Ishikawa (cell line): ENCODE data around the gene PVRIG.

ENCODE experiments used
- CEBPB ChIP-seq: IDR thresholded peaks from 2 replicates; pipeline ENCODE4 v1.6.1; 2012
- CREB1 ChIP-seq: IDR thresholded peaks from 2 replicates; pipeline ENCODE4 v1.6.1; 2012; ENCODE audit warnings: low read depth
- EGR1 ChIP-seq: IDR thresholded peaks from 2 replicates; pipeline ENCODE4 v1.6.1; 2012
- EP300 ChIP-seq: IDR thresholded peaks from 2 replicates; pipeline ENCODE4 v1.6.1; 2012; ENCODE audit warnings: borderline replicate concordance
- NFIC ChIP-seq: IDR thresholded peaks from 2 replicates; pipeline ENCODE4 v1.6.1; 2012
- RAD21 ChIP-seq: IDR thresholded peaks from 2 replicates; pipeline ENCODE4 v1.6.1; 2012; ENCODE audit warnings: low read depth
- TAF1 ChIP-seq: IDR thresholded peaks from 2 replicates; pipeline ENCODE4 v1.6.1; 2012; ENCODE audit warnings: low read depth, mild to moderate bottlenecking
- TCF12 ChIP-seq: IDR thresholded peaks from 2 replicates; pipeline ENCODE4 v1.6.1; 2012; ENCODE audit warnings: low read depth
- TEAD4 ChIP-seq: IDR thresholded peaks from 2 replicates; pipeline ENCODE4 v1.6.1; 2012
- YY1 ChIP-seq: IDR thresholded peaks from 2 replicates; pipeline ENCODE4 v1.6.1; 2012; ENCODE audit warnings: low read depth
- TF ChIP-seq, protein P1 (sequence below): IDR thresholded peaks from 2 replicates; pipeline ENCODE4 v1.6.1; 2012; ENCODE audit warnings: low read depth, mild to moderate bottlenecking
- TF ChIP-seq, protein P2 (sequence below): IDR thresholded peaks from 2 replicates; pipeline ENCODE4 v1.6.1; 2012
- TF ChIP-seq, protein P3 (sequence below): IDR thresholded peaks from 2 replicates; pipeline ENCODE4 v1.6.1; 2012

DNA sequence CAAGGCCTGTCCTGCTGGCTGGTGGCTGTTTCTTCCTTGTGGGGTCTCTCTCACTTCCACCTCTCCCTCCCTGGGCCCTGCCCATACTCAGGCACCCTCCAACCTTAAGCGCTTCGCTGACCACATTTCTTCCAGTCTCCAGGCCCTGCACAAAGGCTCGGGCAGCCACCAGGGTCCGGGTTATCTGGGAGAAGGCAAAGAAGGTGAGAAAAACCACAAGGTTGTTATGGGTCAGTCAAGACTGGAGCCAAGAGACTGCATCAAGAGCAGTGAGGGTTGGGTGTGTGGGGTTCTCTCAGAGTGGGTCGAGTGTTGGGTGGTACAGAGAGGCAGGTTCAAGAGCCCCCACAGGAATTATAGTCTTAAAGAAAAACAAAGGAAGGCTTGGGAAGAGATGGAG is 45.2 kb upstream of the PVRIG start:
- TF ChIP-seq EP300 (no peak), YY1 (no peak), NFIC (no peak), TAF1 (no peak), RAD21 (no peak), TEAD4 (no peak), EGR1 (no peak), CREB1 (no peak), CEBPB (no peak), TCF12 (no peak)
- TF ChIP-seq, protein P1, sequence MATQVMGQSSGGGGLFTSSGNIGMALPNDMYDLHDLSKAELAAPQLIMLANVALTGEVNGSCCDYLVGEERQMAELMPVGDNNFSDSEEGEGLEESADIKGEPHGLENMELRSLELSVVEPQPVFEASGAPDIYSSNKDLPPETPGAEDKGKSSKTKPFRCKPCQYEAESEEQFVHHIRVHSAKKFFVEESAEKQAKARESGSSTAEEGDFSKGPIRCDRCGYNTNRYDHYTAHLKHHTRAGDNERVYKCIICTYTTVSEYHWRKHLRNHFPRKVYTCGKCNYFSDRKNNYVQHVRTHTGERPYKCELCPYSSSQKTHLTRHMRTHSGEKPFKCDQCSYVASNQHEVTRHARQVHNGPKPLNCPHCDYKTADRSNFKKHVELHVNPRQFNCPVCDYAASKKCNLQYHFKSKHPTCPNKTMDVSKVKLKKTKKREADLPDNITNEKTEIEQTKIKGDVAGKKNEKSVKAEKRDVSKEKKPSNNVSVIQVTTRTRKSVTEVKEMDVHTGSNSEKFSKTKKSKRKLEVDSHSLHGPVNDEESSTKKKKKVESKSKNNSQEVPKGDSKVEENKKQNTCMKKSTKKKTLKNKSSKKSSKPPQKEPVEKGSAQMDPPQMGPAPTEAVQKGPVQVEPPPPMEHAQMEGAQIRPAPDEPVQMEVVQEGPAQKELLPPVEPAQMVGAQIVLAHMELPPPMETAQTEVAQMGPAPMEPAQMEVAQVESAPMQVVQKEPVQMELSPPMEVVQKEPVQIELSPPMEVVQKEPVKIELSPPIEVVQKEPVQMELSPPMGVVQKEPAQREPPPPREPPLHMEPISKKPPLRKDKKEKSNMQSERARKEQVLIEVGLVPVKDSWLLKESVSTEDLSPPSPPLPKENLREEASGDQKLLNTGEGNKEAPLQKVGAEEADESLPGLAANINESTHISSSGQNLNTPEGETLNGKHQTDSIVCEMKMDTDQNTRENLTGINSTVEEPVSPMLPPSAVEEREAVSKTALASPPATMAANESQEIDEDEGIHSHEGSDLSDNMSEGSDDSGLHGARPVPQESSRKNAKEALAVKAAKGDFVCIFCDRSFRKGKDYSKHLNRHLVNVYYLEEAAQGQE, result no peak
- TF ChIP-seq, protein P2, sequence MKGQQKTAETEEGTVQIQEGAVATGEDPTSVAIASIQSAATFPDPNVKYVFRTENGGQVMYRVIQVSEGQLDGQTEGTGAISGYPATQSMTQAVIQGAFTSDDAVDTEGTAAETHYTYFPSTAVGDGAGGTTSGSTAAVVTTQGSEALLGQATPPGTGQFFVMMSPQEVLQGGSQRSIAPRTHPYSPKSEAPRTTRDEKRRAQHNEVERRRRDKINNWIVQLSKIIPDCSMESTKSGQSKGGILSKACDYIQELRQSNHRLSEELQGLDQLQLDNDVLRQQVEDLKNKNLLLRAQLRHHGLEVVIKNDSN, result no peak
- TF ChIP-seq, protein P3, sequence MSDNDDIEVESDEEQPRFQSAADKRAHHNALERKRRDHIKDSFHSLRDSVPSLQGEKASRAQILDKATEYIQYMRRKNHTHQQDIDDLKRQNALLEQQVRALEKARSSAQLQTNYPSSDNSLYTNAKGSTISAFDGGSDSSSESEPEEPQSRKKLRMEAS, result no peak
